HK-2 (cell line): ENCODE measurements around the gene METTL27.
"Not testable (repeated sequence)": the region's sequence is repeated elsewhere in the genome, so short reads cannot be mapped to it uniquely, and the experiment has no call there.

Source experiments
- DNase-seq: peaks from one replicate; pipeline ENCODE4 v3.0.0-alpha.2; 2018; ENCODE audit not compliant: unreplicated experiment

METTL27 gene

DNA sequence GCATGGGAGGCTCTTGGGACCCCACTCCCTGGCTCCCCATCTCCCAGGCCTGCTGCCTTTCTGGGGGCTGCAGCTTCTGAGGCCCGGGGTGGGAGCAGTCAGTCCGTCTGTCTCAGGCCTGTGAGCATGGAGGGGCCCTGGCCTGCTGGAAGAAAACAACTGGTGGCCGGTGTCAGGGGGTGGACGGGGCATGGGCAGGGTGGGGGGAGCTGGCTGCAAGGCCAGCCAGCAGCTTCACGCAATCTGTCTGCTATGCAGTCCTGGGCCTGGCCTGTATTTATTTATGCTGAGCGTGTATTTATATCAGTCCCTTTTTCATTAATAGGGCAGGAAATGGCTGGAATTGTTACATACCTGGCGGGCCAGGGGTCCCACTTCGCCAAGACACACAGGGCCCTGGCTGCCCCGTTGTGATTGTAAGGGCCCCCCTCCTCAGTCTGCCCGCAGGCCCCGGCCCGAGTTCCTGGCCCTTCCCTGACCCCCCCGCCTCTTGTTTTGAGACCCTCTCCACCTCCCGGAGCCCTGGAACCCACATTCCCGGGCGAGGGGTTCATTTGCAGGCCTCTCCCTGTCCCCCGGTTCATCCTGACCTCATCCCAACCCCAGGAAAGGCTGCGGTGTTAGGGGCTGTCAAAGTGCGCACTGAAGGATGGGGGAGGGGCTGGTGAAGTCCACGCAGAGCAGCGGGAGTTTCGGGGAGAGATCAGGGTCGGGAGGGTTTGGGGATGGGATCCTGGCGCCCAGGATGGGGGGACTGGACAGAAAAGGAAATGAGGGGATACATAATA lies 26.9 kb upstream of the METTL27 start:
- no peak for DNase-seq

DNA sequence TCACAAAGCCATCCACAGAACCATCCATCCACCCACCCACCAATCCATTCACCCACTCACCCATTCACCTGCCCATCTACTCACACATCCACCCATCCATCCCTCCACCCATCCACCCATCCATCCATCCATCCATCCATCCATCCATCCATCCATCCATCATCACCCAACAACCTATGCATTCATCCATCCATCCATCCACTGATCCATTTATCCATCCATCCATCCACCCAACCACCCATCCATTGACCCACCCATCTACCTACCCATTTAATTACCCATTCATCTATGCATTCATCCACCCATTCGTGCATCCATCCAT lies 24.1 kb upstream of the METTL27 start:
- DNase-seq: no peak

- no peak for DNase-seq
Observed at GRCh38 chr7:73865738-73866445, 23.6 kb upstream of the METTL27 start.

- DNase-seq: no peak
Observed at GRCh38 chr7:73864981-73865711, 22.8 kb upstream of the METTL27 start.

- no peak for DNase-seq
Observed at GRCh38 chr7:73861305-73861704, 19.0 kb upstream of the METTL27 start.

DNA sequence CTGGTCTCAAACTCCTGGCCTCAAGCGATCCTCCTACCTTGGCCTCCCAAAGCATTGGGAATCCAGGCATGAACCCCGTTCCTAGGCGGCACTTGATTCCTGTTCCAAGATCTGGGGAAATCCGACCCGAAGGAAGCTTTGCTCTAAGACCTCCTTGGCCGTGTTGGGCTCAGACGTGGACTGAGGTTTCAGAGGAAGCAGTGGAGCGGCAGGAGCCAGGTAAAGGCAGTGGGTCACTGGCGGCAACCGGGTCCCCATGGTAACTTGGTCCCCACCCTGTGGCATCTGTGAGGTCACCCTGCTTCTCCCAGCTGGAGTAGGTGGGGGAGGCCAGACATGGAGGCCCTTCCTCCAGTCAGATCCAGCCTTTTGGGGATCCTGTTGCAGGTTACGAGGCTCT lies 18.5 kb upstream of the METTL27 start, which contains the start of gene TMEM270:
Gene TMEM270 (plus strand): TSS at position 301 of the 400 bp plus-strand sequence. CDS start 36 bp downstream, at position 337.
- DNase-seq: no peak

GRCh38 chr7:73858807-73859206 lies 16.5 kb upstream of the METTL27 start:
- no peak for DNase-seq

- DNase-seq: no peak
Observed at GRCh38 chr7:73856941-73857340, 14.6 kb upstream of the METTL27 start.

- DNase-seq: no peak
Observed at GRCh38 chr7:73852500-73852899, 10.2 kb upstream of the METTL27 start.

DNA sequence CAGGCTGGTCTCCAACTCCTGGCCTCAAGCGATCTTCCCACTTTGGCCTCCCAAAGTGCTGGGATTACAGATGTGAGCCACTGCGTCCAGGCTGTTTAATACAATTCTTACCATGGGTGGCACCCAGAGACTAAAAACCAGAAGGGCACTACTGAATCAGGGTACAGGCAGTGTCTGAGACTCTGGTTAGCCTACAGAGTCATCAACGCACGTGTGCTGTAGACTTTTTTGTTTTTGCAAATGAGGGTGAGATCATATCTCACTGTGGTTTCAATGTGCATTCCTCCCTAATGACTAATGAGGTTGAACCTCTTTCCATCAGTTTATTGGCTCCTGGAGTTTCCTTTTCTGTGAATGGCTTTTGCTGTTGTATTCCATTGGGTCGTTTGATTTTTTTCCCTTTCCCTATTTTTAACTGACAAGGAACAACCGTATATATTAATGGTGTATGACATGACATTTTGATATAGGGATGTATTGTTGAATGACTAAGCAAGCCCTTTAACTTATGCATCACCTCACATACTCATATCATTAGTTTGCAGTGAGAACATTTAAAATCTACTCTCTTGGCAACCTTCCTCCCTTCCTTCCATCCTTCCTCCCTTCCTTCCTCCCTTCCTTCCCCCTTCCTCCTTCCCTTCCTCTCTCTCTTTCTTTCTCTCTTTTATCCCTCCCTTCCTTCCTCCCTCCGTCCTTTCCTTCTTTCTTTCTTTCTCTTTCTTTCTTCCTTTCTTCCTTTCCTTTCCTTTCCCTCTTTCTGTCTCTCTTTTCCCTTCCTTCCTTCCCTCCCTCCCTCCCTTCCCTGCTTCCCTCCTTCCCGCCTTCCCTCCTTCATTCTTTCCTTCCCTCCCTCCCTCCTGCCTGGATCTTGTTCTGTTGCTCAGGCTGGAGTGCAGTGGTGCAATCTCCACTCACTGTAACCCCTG lies 9.4 kb upstream of the METTL27 start:
- peak; percentile 60 for DNase-seq

GRCh38 chr7:73850781-73851207 lies 8.5 kb upstream of the METTL27 start:
- DNase-seq: peak; percentile 70

DNA sequence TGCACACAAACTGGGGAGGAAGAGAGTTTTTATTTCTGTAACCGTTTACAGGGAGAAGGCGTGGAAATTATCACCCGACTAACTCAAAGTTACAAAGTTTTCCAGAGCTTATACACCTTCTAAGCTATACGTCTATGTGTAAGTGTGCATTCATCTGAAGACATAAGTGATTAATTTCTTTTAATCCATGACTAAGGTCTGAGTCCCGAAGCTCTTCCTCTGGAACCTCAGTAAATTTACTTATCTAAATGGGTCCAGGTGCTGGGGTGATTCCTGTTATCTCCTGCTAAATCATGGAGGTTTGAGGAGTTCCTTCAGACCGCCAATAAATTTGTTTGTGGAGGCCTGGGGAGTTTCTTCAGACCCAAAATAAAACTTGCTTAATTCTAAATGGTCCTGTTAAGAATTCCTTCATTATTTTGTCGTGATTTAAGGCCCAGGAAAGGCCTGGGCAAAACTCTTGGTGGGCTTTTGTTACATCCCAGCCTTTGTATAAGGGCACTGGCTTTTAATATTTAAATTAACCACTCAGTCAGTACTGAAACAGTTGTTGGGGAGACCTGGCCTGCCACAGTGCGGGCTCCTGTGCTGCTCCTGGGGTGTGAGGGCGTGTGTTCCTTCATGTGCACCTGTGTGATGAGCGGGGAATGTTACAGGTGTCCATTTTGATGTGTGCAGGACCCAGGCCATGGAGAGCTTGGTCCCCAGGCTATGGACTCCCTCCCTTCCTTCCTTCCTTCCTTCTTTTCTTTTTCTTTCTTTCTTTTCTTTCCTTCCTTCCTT lies 5.8 kb upstream of the METTL27 start:
- DNase-seq: no peak

- DNase-seq: not testable (repeated sequence)
Observed at GRCh38 chr7:73845701-73846195, 3.4 kb upstream of the METTL27 start.

- no peak for DNase-seq
Observed at GRCh38 chr7:73844848-73845460, 2.6 kb upstream of the METTL27 start.

GRCh38 chr7:73844131-73844547 lies 1.8 kb upstream of the METTL27 start:
- no peak for DNase-seq

GRCh38 chr7:73841689-73842066 lies 638 bp downstream of the METTL27 start:
- no peak for DNase-seq

DNA sequence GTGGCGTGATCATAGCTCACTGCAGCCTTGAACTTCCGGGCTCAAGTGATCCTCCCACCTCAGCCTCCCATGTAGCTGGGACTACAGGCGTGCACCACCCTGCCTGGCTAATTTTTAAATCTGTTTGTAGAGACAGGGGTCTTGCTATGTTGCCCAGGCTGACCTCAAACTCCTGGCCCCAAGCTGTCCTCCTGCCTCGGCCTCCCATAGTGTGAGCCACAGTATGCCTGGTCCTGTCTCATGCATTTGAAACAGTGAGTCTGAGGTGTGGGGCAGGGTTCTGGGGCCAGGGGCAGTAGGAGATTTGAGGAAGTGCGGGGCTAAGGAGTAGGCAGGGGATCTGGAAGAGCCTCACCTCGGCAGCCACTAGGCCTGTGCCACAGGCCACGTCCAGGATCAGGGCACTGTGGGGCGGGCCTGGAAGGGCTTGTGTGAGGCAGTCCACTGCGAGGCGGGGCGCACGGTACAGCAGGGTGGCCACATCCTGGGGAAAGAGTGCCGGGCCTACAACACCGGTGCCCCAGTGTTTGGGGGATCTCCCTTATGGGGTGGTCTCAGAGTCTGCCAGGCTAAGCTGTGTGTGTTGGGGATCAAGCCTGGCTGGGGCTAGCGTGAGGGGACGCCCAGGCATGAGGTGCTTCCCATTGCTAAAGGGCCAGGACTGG lies 1.5 kb downstream of the METTL27 start:
- no peak for DNase-seq

DNA sequence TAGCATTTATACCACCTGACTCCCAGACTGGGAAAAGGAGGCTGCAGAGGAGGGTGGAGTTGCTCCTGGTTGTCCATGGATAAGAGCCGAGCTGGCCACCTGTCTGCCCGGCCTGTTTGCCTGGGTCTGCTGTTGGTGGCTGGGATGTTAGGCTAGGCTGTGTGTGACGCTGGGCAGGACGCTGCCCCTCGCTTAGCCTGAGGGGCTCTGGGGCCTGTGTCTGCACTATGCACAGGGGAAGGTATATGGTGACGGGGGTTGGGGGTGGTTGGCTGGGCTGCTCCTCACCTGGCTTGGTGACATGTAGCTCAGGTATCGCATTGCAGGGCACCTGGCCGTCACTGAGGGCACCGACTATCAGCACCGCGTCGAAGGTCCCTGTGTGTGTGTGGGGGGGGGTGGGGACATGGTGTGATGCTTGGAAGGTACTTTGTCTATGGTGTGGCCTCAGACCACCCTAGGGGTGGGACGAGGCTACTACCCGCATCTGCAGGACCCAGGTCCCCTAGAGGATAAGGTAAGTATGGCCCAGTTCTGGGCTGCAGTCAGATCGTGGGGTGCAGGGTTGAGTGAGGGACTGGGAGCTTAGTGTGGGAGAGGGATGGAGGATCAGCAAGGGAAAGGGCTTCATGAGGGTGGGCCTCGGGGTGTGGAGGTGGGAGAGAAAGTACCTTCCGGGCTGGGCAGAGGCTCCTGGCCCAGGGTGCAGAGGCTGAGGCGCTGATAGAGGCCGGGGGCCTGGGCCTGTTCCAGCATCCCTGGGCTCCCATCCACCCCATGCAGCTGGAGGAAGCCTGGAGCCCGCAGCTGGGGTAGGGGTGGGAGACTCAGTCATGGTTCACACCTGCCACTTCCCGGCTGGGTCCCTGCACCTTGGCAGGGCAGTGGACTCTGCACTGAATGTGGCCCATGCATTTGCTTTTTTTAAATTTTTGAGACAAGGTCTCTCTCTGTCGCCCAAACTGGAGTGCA lies 2.3 kb downstream of the METTL27 start:
- no peak for DNase-seq
